Stimulated activated CD4-positive, alpha-beta T cell treated with anti-CD3 and anti-CD28 coated beads, Interleukin-2, amount 100 ng/mL, for 4 hours (primary cell): ENCODE results near the gene CAMKK1.
"Not testable (repeated sequence)": the region's sequence is repeated elsewhere in the genome, so short reads cannot be mapped to it uniquely, and the experiment has no call there.

Experiments used
- DNase-seq: peaks from one replicate; pipeline ENCODE4 v3.0.0-alpha.2; 2020; ENCODE audit warnings: low read depth

CAMKK1 gene

GRCh38 chr17:3845621-3846436, 47.0 kb downstream of the CAMKK1 start, which contains the start of gene NCBP3:
Gene NCBP3, minus strand, starts transcription at chr17:3846246. Its CDS starts 23 bp downstream, at chr17:3846223.
- peak; percentile 85 for DNase-seq

GRCh38 chr17:3845291-3845620, 47.6 kb downstream of the CAMKK1 start:
- peak; percentile 6 for DNase-seq

- not testable (repeated sequence) for DNase-seq
Measured at GRCh38 chr17:3844556-3844955, 48.3 kb downstream of the CAMKK1 start.

GRCh38 chr17:3843935-3844516, 48.8 kb downstream of the CAMKK1 start:
- peak; percentile 24 for DNase-seq

GRCh38 chr17:3838206-3838605, 54.6 kb downstream of the CAMKK1 start:
- DNase-seq = no peak

- DNase-seq = no peak
Measured at GRCh38 chr17:3836551-3836950, 56.3 kb downstream of the CAMKK1 start.

GRCh38 chr17:3835410-3836229, 57.2 kb downstream of the CAMKK1 start:
- no peak for DNase-seq

- no peak for DNase-seq
Measured at GRCh38 chr17:3834811-3835210, 58.0 kb downstream of the CAMKK1 start.

- DNase-seq = no peak
Measured at GRCh38 chr17:3828852-3829232, 64.0 kb downstream of the CAMKK1 start.

GRCh38 chr17:3828151-3828851, 64.6 kb downstream of the CAMKK1 start:
- no peak for DNase-seq

GRCh38 chr17:3827124-3827773, 65.6 kb downstream of the CAMKK1 start:
- DNase-seq = peak; percentile 59

GRCh38 chr17:3826191-3826590, 66.7 kb downstream of the CAMKK1 start:
- no peak for DNase-seq

- DNase-seq = no peak
Measured at GRCh38 chr17:3821101-3821500, 71.8 kb downstream of the CAMKK1 start.

GRCh38 chr17:3818786-3819185, 74.1 kb downstream of the CAMKK1 start:
- no peak for DNase-seq

- no peak for DNase-seq
Measured at GRCh38 chr17:3817851-3818605, 74.8 kb downstream of the CAMKK1 start.

GRCh38 chr17:3815925-3816324, 76.9 kb downstream of the CAMKK1 start:
- DNase-seq = no peak

- no peak for DNase-seq
Measured at GRCh38 chr17:3815122-3815521, 77.7 kb downstream of the CAMKK1 start.

- DNase-seq = no peak
Measured at GRCh38 chr17:3814361-3814760, 78.5 kb downstream of the CAMKK1 start.

GRCh38 chr17:3813171-3813570, 79.7 kb downstream of the CAMKK1 start:
- no peak for DNase-seq

GRCh38 chr17:3812771-3813170, 80.1 kb downstream of the CAMKK1 start:
- DNase-seq = no peak

- DNase-seq = no peak
Measured at GRCh38 chr17:3812284-3812683, 80.6 kb downstream of the CAMKK1 start.
